Measurements from ENCODE around the gene MMP25. TPM values are rescaled to one million over a fixed set of nuclear protein-coding genes. Genes with fewer than 3 reads are reported as not detected.

Gene MMP25
- total and polyA plus RNA-seq, 9 of the 15 experiments (the other 6 are each of a cell fraction or from before 2014, with no cell fraction given), result 0.03 to 0.04 TPM; not detected in 7

DNA sequence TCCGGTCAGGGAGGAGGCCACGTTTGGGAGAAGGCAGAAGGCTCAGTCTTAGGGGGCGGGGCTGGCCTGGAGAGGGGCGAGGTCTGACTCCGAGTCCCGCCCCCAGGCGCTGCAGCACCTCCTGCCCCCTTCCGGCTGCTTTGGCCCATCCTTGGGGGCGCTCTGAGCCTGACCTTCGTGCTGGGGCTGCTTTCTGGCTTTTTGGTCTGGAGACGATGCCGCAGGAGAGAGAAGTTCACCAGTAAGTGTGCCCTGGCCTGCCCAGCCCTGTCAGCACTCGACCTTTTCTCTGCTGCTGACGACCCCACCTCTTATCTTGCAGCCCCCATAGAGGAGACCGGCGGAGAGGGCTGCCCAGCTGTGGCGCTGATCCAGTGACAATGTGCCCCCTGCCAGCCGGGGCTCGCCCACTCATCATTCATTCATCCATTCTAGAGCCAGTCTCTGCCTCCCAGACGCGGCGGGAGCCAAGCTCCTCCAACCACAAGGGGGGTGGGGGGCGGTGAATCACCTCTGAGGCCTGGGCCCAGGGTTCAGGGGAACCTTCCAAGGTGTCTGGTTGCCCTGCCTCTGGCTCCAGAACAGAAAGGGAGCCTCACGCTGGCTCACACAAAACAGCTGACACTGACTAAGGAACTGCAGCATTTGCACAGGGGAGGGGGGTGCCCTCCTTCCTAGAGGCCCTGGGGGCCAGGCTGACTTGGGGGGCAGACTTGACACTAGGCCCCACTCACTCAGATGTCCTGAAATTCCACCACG, 24.7 kb upstream of the MMP25 start (continued):
- no peak; the same call in 1 of the 2 replicates for TF ChIP-seq POLR2A (conservative IDR thresholded peaks at IDR 0.05)
- TF ChIP-seq ETV5 (CRISPR knock-in tag; IDR thresholded peaks at IDR 0.05; ENCODE audit: low read depth), result peak; percentile 52; the same call in 1 of the 2 replicates
- TF ChIP-seq MTF1 (CRISPR knock-in tag; IDR thresholded peaks at IDR 0.05; ENCODE audit: borderline replicate concordance), result 0 out of 2 replicates have a peak, but pooled peaks have one; percentile 44
- no peak for TF ChIP-seq SNRNP70 (optimal IDR thresholded peaks at IDR 0.05; ENCODE audit: low read depth, low read length)
- no peak for TF ChIP-seq E2F3 (CRISPR knock-in tag; IDR thresholded peaks at IDR 0.05)
- peak; percentile 65; the same call in 1 of the 2 replicates for TF ChIP-seq XRCC5 (IDR thresholded peaks at IDR 0.05; ENCODE audit: low read depth, low read length)
- no peak for TF ChIP-seq ELF2 (CRISPR knock-in tag; IDR thresholded peaks at IDR 0.05)
- no peak for TF ChIP-seq MIER1 (IDR thresholded peaks at IDR 0.05; ENCODE audit: low read depth)
- TF ChIP-seq PREB (CRISPR knock-in tag; IDR thresholded peaks at IDR 0.05), result no peak
- 0 out of 2 replicates have a peak, but pooled peaks have one; percentile 15 for TF ChIP-seq C11orf30 (IDR thresholded peaks at IDR 0.05; ENCODE audit: low read depth)
- no peak for TF ChIP-seq TEAD2 (tag; IDR thresholded peaks at IDR 0.05)
- TF ChIP-seq ZNF699 (CRISPR knock-in tag; IDR thresholded peaks at IDR 0.05; ENCODE audit: insufficient replicate concordance), result no peak
- TF ChIP-seq ZNF253 (CRISPR knock-in tag; conservative IDR thresholded peaks at IDR 0.05), result no peak
- TF ChIP-seq ZNF239 (CRISPR knock-in tag; IDR thresholded peaks at IDR 0.05), result no peak
- no peak for TF ChIP-seq SAFB2 (IDR thresholded peaks at IDR 0.05; ENCODE audit: borderline replicate concordance, low read depth, low read length, severe bottlenecking)
- TF ChIP-seq, protein P1, sequence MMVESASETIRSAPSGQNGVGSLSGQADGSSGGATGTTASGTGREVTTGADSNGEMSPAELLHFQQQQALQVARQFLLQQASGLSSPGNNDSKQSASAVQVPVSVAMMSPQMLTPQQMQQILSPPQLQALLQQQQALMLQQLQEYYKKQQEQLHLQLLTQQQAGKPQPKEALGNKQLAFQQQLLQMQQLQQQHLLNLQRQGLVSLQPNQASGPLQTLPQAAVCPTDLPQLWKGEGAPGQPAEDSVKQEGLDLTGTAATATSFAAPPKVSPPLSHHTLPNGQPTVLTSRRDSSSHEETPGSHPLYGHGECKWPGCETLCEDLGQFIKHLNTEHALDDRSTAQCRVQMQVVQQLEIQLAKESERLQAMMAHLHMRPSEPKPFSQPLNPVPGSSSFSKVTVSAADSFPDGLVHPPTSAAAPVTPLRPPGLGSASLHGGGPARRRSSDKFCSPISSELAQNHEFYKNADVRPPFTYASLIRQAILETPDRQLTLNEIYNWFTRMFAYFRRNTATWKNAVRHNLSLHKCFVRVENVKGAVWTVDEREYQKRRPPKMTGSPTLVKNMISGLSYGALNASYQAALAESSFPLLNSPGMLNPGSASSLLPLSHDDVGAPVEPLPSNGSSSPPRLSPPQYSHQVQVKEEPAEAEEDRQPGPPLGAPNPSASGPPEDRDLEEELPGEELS (CRISPR knock-in tag; IDR thresholded peaks at IDR 0.05; ENCODE audit: borderline replicate concordance), result no peak
- TF ChIP-seq RAD21 (CRISPR knock-in tag; conservative IDR thresholded peaks at IDR 0.05 in 1 of 2, IDR thresholded peaks at IDR 0.05 in 1 of 2), result peak; percentile 36 to 37; a peak in 3 of 4 replicates
- no peak for TF ChIP-seq BRD9 (IDR thresholded peaks at IDR 0.05; ENCODE audit: low read depth, partially characterized antibody)
- TF ChIP-seq PRMT5 (CRISPR knock-in tag; IDR thresholded peaks at IDR 0.05), result no peak
- no peak for TF ChIP-seq ZFP91 (CRISPR knock-in tag; IDR thresholded peaks at IDR 0.05)
- TF ChIP-seq HES1 (IDR thresholded peaks at IDR 0.05; ENCODE audit: low read depth), result no peak
- TF ChIP-seq, protein P2, sequence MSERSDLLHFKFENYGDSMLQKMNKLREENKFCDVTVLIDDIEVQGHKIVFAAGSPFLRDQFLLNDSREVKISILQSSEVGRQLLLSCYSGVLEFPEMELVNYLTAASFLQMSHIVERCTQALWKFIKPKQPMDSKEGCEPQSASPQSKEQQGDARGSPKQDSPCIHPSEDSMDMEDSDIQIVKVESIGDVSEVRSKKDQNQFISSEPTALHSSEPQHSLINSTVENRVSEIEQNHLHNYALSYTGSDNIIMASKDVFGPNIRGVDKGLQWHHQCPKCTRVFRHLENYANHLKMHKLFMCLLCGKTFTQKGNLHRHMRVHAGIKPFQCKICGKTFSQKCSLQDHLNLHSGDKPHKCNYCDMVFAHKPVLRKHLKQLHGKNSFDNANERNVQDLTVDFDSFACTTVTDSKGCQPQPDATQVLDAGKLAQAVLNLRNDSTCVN (CRISPR knock-in tag; IDR thresholded peaks at IDR 0.05), result no peak

All from K562 (cell line).